Right lobe of liver (tissue), 6 donors: ENCODE data around the gene FCGR3A. TPM values are rescaled to one million over a fixed set of nuclear protein-coding genes. Genes with fewer than 3 reads are reported as not detected.
"Not testable (repeated sequence)": the region's sequence is repeated elsewhere in the genome, so short reads cannot be mapped to it uniquely, and the experiment has no call there.

ENCODE experiments used
- ATAC-seq, 4 donors: fragments of 200-7000 bp; cut with Tn5 transposase; one replicate each; pipeline ENCODE4 v1.9.1; 2020; ENCODE audit warnings: mild to moderate bottlenecking in 4 of 4, moderate library complexity in 4 of 4
- DNase-seq, 3 donors: peaks; one replicate each; pipeline ENCODE4 v3.0.0-alpha.2; 2020
- H3K27ac ChIP-seq, 3 donors: fragments of 200-600 bp; one replicate each; pipeline ENCODE4 v1.8.0; 2022
- H3K27me3 ChIP-seq, 2 donors: fragments of 200-600 bp; one replicate each; pipeline ENCODE4 v1.8.0; 2022
- H3K36me3 ChIP-seq, 4 donors: fragments of 200-600 bp; sonication (generic) in 1 of 4; one replicate each; pipeline versions ENCODE4 v1.5.1 to v1.8.0; 2017 to 2022; ENCODE audit warnings: control low read depth in 1 of 4
- H3K4me1 ChIP-seq, 4 donors: fragments of 200-600 bp; sonication (generic) in 1 of 4; one replicate each; pipeline versions ENCODE4 v1.5.1 to v1.8.0; 2017 to 2022; ENCODE audit warnings: control low read depth in 1 of 4
- H3K4me3 ChIP-seq, 3 donors: fragments of 200-600 bp; one replicate each; pipeline ENCODE4 v1.8.0; 2022
- H3K9me3 ChIP-seq, 4 donors: fragments of 200-600 bp; sonication (generic) in 1 of 4; one replicate each; pipeline versions ENCODE4 v1.5.1 to v1.8.0; 2017 to 2022; ENCODE audit warnings: control low read depth in 1 of 4
- POLR2A ChIP-seq: fragments of 450-650 bp; IDR thresholded peaks from one replicate; pipeline ENCODE4 v1.6.1; 2017; ENCODE audit warnings: antibody characterized with exemption, mild to moderate bottlenecking
- WGBS: methylation state at CpG from one replicate; pipeline ENCODE4 v1.1.6; 2018; ENCODE audit warnings: low coverage, low lambda C conversion rate; ENCODE audit not compliant: insufficient coverage; ENCODE audit errors: missing lambda C conversion rate; 5-methylcytosine and 5-hydroxymethylcytosine counted together
- intact Hi-C, 2 donors: fragments of 100-400 bp; cut with DNase I; formaldehyde crosslinking; loops; one replicate each; pipeline versions ENCODE4 v1.11.2 to v1.14.1; 2022
- total RNA-seq, 6 experiments: library from RNA; depleted of rRNA in 2 of 6; stranded (reverse); fragments of >200 nt in 2 of 6; fragmentation: NEBNext Ultra II Directional in 3 of 6; extraction: Animal tissue kit (Norgen Biotek cat#: 25700) in 3 of 6; gene quantifications; one replicate each; pipeline versions ENCODE4 v1.1.0 to v1.2.4, GENCODE V29; 2016 to 2023
- TF ChIP-seq, protein P1 (sequence below), 4 donors: fragments of 200-600 bp in 3 of 4; fragments of 450-650 bp in 1 of 4; IDR thresholded peaks; one replicate each; pipeline versions ENCODE4 v1.5.1 to v1.8.0; 2016 to 2022; ENCODE audit warnings: antibody characterized with exemption in 4 of 4, mild to moderate bottlenecking in 2 of 4
- donor health status: DM: no; HTN: yes; CAD: no.
- donor health status: DM: no; HTN: no; CAD: no.
- donor health status: DM: no; HTN: no; CAD: no.
- donor health status: DM: no; HTN: yes; CAD: no.
- donor health status: DM: no; HTN: yes; CAD: no.

Gene FCGR3A
- total RNA-seq, 6 experiments from 2014 or later: 17.6 to 127 (median 31.2) TPM

DNA sequence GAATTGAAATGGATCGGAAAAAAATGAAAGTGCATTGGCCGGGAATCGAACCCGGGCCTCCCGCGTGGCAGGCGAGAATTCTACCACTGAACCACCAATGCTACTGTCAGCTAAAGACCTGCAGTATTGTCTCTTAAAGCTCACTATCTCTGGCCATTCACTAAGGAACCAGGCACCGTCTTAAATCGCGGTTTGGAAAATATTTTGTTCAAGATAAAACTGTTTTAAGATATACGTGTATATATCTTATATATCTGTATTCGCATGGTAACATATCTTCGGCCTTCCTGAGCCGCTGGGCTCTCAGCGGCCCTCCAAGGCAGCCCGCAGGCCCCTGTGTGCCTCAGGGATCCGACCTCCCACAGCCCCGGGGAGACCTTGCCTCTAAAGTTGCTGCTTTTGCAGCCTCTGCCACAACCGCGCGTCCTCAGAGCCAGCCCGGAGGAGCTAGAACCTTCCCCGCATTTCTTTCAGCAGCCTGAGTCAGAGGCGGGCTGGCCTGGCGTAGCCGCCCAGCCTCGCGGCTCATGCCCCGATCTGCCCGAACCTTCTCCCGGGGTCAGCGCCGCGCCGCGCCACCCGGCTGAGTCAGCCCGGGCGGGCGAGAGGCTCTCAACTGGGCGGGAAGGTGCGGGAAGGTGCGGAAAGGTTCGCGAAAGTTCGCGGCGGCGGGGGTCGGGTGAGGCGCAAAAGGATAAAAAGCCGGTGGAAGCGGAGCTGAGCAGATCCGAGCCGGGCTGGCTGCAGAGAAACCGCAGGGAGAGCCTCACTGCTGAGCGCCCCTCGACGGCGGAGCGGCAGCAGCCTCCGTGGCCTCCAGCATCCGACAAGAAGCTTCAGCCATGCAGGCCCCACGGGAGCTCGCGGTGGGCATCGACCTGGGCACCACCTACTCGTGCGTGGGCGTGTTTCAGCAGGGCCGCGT, 25.5 kb downstream of the FCGR3A start, which contains the start of gene HSPA6:
Gene HSPA6, plus strand, starts transcription at position 724 of the 925 bp plus-strand sequence. Its CDS starts 119 bp downstream, at position 843.
- peak; percentile 84 to 85 (median 85) for ATAC-seq
- H3K9me3 ChIP-seq, H3K27me3 ChIP-seq, intact Hi-C loops, H3K36me3 ChIP-seq, H3K4me1 ChIP-seq: not testable (repeated sequence)
- Histone ChIP-seq H3K27ac (peak within 1 kb of the TSS; percentile 82 to 89 (median 86)), H3K4me3 (peak within 1 kb of the TSS; percentile 60 to 69 (median 63))
- 0% methylated on average over 25 of the region's 72 CpGs for WGBS
- DNase-seq: peak; percentile 69 to 79 (median 73)

DNA sequence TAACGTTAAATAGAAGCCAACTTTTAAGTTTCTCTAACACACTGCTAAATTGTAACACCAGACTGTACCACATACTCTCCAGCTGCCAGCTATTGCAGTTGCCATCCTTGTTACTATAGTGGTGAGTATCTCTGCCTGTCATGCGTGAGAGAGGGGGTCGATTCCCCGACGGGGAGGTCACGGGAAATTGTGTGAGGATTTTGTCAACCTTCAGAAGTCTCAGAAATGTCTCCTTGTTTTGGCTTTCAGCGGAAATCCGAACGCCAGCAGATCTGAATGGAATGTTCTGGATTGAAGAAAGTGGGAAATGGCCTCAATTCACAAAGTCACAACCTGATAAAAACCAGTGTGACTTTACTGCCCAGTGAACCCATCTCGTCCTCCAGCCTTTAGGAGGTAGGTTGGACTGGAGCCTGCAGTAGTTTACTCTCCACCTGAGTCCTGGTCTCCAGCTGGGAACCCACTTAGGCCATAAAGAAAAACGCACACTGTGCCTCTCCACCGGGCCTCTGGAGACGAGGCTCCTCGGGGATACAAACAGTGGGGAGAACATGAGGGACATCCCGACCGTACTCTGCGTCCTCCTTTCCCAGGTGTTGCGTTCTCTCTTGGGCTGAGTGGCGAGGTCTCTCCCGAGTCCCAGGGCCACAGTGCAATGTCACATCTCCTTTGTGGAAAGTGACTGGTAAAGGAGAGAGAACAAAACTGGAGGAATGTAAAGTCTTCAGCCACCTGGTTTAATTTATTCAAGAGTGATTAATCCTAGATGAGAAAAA, 26.4 kb downstream of the FCGR3A start:
- 84% methylated on average over 13 of the region's 20 CpGs for WGBS
- intact Hi-C loops, DNase-seq, H3K9me3 ChIP-seq, H3K27me3 ChIP-seq, ATAC-seq, H3K27ac ChIP-seq, H3K36me3 ChIP-seq, H3K4me1 ChIP-seq: not testable (repeated sequence)
- peak overlapping the region in 1 of 3 donors; percentile 60 for H3K4me3 ChIP-seq

DNA sequence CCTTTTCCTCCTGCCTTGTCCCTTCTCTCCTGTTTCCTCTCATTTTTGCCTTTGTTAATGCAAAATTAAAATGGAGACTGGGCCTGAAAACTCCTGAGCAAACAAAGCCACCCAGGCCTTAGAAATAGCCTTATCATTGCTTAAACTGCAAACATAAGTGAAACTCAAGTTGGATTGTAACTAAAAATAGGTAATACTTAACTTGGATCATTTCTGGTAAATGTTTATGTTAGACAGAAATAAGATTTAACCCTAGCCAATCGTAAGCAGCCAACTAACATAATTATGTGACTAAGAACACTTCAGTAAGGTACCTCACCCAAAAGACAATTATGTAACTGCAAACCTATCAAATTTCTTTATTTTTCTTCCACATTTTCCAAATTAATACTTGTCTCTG, 35.7 kb downstream of the FCGR3A start:
- intact Hi-C loops: not testable (repeated sequence)

DNA sequence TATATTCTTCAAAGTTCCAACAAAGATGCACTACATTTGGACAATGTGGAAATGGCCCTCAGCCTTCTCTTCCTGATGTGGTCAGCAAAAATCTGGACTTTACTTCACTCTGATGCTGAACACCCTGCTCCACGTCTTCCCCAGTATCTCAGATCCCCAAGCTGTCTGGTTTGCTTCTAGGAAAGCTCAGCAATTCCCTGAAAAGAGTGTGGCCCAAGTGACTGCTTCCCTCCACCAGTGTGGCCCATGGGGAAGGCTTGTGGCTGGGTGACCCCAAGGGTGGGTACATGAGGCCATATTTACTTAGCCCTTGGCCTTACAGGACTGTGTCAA, 36.2 kb downstream of the FCGR3A start:
- whole genome bisulfite sequencing: no CpG with 5 or more reads among the region's 1 CpG
- H3K36me3 ChIP-seq, intact Hi-C loops, H3K27ac ChIP-seq, H3K9me3 ChIP-seq, H3K4me1 ChIP-seq, DNase-seq, H3K4me3 ChIP-seq, H3K27me3 ChIP-seq: not testable (repeated sequence)
- ATAC-seq: peak in 3 of 4 donors; percentile 23 to 32 (median 28)

More for the DNA sequence above, 35.7 kb downstream of the FCGR3A start:
- not testable (repeated sequence) for H3K27ac ChIP-seq, H3K9me3 ChIP-seq, ATAC-seq, H3K4me3 ChIP-seq, H3K36me3 ChIP-seq, H3K4me1 ChIP-seq, DNase-seq, H3K27me3 ChIP-seq
- 56% methylated on average over 1 of the region's 1 CpG for WGBS

DNA sequence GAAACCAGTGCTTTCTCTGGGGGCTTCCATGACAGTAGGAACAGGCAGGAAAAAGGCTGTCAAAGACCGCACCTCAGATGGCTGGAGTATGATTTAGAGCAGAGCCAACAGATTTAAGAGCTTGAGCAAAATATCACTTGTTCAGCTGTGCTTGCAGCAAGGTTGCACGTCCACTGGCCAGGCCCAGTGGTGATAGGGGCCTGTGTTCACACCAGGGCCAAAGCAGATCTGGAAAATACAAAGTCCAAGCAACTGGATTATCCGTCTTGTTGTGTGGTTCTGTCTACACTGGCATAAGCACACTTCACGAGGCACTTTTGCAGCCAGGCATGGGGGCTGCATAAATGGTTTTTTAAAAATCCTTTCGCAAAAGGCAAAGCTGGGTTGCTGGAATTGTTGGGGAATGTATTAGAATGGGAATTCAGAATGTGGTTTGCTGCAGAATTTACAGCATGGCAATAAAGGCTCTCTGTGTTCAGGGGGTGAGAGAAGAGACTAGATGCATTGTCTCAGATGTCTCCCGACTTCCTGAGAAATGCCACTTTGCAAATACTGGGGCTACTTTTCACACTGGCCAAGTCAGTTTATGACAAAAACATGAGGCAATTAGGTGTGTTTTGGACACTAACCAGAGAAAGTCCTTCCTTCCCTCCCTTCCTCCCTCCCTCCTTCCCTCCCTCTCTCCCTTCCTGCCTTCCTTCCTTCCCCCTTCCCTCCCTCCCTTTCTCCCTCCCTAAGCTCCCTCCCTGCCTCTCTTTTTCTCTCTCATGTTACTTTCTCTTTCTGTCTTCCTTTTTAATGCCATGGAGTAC, 36.8 kb downstream of the FCGR3A start:
- DNase-seq, H3K27me3 ChIP-seq, H3K9me3 ChIP-seq, H3K27ac ChIP-seq, H3K4me3 ChIP-seq, H3K36me3 ChIP-seq, intact Hi-C loops, H3K4me1 ChIP-seq: not testable (repeated sequence)
- WGBS: 70% methylated on average over 5 of the region's 6 CpGs
- ATAC-seq: peak in 1 of 4 donors; percentile 18

DNA sequence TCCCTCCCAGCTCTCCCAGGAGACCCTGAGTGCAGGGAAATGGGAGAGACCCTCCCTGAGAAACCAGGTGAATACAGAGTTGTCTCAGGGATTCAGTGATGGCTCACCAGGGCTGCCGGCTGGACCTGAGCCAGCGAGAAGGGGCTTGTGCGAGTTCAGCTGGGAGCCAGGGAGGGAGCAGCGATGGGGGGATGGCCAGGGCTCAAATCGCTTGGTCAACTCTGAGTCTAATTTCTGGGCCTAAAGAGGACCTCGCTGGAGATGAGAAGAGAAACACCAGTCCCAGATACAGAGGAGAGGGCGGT, 37.9 kb downstream of the FCGR3A start:
- DNase-seq: no peak
- no peak overlapping the region for H3K27ac ChIP-seq
- 82% methylated on average over 3 of the region's 7 CpGs for WGBS

More for the DNA sequence above, 37.9 kb downstream of the FCGR3A start:
- no peak for TF ChIP-seq POLR2A
- TF ChIP-seq, protein P1, sequence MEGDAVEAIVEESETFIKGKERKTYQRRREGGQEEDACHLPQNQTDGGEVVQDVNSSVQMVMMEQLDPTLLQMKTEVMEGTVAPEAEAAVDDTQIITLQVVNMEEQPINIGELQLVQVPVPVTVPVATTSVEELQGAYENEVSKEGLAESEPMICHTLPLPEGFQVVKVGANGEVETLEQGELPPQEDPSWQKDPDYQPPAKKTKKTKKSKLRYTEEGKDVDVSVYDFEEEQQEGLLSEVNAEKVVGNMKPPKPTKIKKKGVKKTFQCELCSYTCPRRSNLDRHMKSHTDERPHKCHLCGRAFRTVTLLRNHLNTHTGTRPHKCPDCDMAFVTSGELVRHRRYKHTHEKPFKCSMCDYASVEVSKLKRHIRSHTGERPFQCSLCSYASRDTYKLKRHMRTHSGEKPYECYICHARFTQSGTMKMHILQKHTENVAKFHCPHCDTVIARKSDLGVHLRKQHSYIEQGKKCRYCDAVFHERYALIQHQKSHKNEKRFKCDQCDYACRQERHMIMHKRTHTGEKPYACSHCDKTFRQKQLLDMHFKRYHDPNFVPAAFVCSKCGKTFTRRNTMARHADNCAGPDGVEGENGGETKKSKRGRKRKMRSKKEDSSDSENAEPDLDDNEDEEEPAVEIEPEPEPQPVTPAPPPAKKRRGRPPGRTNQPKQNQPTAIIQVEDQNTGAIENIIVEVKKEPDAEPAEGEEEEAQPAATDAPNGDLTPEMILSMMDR (IDR thresholded peaks at IDR 0.05): no peak
- no peaks in the 10 kb centered on the region for H3K27me3 ChIP-seq
- H3K4me1 ChIP-seq: peaks cover 0 to 5% (median 0%) of the 10 kb centered on the region in 4 donors
- no peak for ATAC-seq
- no peak overlapping the region for H3K4me3 ChIP-seq
- H3K36me3 ChIP-seq: no peaks in the 10 kb centered on the region
- H3K9me3 ChIP-seq: no peaks in the 10 kb centered on the region
- intact Hi-C loops: no loop called here
